HG02763 (cell line): ENCODE measurements around the gene POU3F1.

Source experiments
- ATAC-seq: cut with Tn5 transposase; IDR thresholded peaks from one replicate; pipeline ENCODE4 v1.9.1; 2021; ENCODE audit warnings: mild to moderate bottlenecking, moderate library complexity; ENCODE audit not compliant: unreplicated experiment

POU3F1 gene

DNA sequence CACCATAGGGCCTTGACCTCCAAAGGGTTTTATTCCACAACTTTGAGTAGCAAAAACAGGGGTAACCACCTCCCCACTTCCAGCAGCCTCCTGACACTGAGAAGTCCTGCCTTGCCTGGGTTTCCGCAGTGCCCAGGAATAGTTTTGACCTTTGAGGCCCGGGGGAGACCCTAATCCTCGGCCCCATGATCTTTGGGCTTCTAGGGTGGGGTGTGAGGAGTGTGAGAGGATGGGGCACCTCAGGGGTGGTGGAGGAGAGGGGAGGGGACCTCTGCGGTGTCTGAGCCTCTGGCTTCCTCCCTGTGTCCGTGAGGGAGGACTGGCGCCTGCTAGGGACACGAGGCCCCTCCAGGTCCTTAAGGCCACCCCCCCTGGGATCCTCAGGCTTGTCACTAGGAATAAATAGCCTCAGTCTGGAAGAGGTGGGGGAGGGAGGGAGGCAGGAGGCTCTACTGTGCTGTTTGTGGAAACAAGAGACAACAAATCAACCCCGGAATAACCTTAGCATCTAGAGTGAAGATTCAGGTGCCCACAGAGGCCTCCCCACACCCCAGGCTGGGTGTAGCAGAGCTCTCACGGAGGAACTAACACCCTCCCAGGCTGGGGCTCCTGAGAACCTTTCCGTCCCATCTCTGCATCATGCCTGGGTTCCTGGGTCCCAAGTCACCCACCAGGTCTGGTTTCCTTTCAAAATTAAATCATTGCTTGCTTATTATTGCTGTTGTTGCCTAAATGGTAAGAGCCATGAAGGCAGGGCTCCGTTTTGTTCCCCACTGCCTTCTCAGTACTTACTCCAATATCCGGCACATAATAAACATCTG lies 40.4 kb downstream of the POU3F1 start:
- ATAC-seq, result no peak

DNA sequence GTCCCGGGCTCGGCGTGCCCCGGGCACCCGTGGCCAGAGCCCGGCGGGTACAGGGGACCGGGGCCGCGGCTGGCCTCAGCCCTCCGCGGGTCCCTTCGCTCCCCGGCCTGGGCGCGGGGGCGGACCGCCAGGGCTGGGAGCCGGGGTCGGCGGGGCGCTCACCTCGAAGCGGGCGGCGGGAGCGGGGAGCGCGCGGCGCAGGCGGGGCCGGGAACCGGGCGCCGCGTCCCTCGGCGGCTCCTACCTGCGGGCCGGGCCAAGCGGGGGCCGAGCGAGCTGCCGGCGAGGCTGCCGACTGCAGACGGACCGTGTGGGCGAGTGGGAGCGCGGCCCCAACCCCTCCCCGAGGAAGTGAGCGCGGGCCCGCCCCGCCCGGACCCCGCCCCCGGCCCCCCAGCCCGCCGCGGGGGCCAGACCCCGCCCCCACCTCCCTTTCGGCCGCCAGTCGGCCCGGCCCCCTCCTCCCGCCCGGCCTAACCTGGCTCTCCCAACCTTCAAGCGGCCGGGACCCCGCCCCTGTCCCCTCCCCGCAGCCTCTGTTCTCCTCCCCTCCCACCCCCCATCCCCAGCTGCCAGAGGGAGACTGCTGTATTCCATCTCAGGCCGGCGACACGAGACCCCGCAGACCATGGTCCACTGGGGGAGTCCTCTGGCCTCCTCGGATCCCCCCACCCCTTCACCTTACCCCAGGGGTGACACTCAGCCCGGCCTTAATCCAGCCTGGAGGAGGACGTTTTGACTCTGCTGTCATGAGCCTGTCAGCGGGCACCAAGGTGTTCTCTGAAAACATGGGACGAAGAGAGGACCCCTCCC lies 41.2 kb downstream of the POU3F1 start, which contains the start of gene FHL3:
Gene FHL3 (minus strand): TSS at position 320 of the 813 bp plus-strand sequence. CDS start 6,102 bp downstream, outside the sequence.
- no peak for ATAC-seq

DNA sequence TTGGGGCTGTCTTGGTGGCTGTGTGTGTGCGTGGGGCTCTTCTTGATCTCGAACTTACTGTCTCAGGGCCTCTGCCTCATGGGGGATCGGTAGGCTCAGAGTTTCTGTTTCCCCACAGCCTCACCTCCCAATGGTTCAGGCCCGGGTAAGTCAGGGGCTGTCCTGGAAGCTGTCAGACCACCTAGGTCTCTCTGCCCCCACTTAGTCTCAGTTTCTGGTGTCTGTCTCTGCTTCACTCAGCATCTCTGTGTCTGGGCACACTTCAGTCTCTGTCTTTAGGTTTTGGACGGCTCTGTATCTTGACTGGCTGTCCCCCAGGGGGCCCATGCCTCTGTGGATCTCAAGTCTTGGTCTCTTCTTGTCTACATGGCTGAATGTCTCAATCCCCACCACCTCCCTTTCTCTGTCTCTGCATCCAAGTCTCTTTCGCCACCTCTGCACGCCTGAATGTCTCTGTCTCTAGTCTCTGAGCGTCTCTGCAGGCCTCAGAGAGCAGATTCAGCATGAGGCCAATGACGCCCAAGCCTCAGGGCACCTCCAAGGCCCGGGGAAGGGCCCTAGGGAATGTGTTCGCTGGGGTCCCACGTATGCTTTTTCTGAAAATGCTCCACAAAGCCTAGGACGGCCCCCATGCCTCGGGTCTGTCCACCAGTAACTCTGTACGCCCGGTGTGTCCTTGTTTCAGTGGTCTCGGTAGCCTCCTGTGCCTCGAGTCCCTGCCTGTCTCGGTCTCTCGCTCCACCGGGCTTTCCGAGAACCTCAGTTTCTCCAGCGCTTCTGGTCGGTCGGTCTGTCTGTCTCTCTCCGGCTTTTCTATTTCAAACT lies 42.1 kb downstream of the POU3F1 start:
- no peak for ATAC-seq

- no peak for ATAC-seq
Measured at GRCh38 chr1:38003261-38004250, 43.0 kb downstream of the POU3F1 start.

GRCh38 chr1:38000529-38001455 lies 45.8 kb downstream of the POU3F1 start:
- no peak for ATAC-seq

- ATAC-seq, result no peak
Measured at GRCh38 chr1:38000233-38000528, 46.4 kb downstream of the POU3F1 start.

- ATAC-seq, result no peak
Measured at GRCh38 chr1:37999430-38000232, 47.0 kb downstream of the POU3F1 start.

- no peak for ATAC-seq
Measured at GRCh38 chr1:37998913-37999429, 47.6 kb downstream of the POU3F1 start.

DNA sequence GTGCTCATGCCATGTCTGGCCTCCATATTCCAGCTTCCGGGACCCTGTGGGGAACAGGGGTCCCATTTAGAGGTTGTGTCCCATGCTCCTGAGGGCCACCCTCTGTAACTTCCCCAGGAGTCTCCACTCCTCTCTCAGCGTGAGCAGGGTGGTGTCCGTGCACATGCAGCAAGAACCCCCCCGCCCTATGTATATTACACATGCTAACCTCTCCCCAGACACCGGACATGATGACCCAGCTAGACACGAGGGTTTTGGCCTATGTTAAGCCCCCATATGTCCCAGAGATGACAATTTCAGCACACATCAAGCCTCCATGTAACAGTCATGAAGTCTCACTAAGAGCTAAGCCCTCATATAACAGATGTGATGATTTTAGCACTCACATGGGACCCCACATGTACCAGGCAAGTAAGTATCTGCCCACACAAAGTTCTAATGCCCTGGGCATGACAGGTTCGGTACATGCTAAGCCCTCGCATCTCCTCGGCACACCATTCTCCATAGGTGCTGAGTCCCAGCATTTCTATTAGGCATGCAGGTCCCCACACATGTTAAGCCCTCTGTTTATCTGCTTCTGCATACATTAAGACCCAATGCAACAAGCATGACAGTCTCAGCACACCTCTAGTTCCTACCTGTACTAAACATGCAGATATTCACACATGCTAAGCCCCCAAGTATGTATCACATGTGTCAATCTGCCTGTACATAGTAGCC lies 48.3 kb downstream of the POU3F1 start:
- ATAC-seq, result no peak

DNA sequence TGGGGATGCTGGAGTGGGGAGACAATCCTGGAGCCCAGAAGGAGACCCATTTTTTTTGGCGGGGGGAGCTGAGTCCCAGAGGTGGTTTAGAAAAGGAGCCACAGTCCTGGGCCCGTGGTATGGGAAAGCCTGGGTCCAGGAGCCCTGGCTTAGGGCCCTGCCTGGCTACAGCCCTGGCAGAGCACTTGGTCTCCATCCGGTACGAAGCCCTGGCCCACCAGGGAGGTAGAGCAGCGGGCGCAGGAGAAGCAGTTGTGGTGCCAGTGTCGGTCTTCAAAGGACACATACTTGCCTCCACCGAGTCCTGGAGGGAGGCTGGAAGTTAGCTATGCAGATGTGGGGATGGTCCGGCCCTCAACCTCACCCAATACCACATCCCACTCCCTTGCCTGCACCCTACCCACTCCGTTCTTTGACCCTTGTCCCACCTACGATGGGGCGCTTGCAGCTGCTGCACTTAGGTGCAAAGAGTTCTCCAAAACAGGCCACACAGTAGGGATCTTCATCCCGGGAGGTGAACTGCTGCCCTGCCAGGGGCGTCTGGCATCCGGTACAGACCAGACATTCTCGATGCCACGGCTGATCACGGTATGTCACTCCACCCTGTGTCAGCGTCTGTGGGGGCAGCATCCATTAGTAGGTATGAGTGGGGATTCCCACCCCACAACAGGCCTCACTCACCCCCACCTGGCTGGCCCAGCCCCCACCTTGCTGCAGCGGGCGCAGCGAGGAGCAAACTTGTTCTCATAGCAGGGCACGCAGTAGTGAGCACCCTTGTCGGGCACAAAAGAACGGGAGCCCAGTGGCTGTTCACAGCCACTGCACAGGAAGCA lies 49.1 kb downstream of the POU3F1 start:
- ATAC-seq, result no peak

- no peak for ATAC-seq
Measured at GRCh38 chr1:37995751-37996345, 50.7 kb downstream of the POU3F1 start.

- no peak for ATAC-seq
Measured at GRCh38 chr1:37994886-37995566, 51.6 kb downstream of the POU3F1 start.
